CD4-positive, alpha-beta T cell treated with Interleukin-10 for 1 hour (primary cell): ENCODE results near the gene OLA1.

ENCODE experiments used
- DNase-seq: peaks from one replicate; pipeline ENCODE4 v3.0.0-alpha.2; 2020

Gene OLA1

GRCh38 chr2:174223388-174223787, 24.9 kb downstream of the OLA1 start:
- DNase-seq, result no peak

- no peak for DNase-seq
Measured at GRCh38 chr2:174222154-174222553, 26.2 kb downstream of the OLA1 start.

- no peak for DNase-seq
Measured at GRCh38 chr2:174219321-174219720, 29.0 kb downstream of the OLA1 start.

GRCh38 chr2:174218773-174219172, 29.6 kb downstream of the OLA1 start:
- no peak for DNase-seq

GRCh38 chr2:174217869-174218268, 30.5 kb downstream of the OLA1 start:
- no peak for DNase-seq

- no peak for DNase-seq
Measured at GRCh38 chr2:174211954-174212353, 36.4 kb downstream of the OLA1 start.

- DNase-seq, result no peak
Measured at GRCh38 chr2:174210862-174211261, 37.5 kb downstream of the OLA1 start.

GRCh38 chr2:174209325-174209724, 39.0 kb downstream of the OLA1 start:
- DNase-seq, result no peak

- no peak for DNase-seq
Measured at GRCh38 chr2:174208026-174208425, 40.3 kb downstream of the OLA1 start.

GRCh38 chr2:174205562-174205961, 42.8 kb downstream of the OLA1 start:
- no peak for DNase-seq

GRCh38 chr2:174202188-174202587, 46.1 kb downstream of the OLA1 start:
- DNase-seq, result no peak

- no peak for DNase-seq
Measured at GRCh38 chr2:174198846-174199564, 49.3 kb downstream of the OLA1 start.

GRCh38 chr2:174195253-174195652, 53.1 kb downstream of the OLA1 start:
- no peak for DNase-seq

- no peak for DNase-seq
Measured at GRCh38 chr2:174193737-174194136, 54.6 kb downstream of the OLA1 start.

GRCh38 chr2:174192664-174193063, 55.7 kb downstream of the OLA1 start:
- no peak for DNase-seq

- no peak for DNase-seq
Measured at GRCh38 chr2:174191342-174192074, 56.8 kb downstream of the OLA1 start.

GRCh38 chr2:174184915-174185314, 63.4 kb downstream of the OLA1 start:
- no peak for DNase-seq

GRCh38 chr2:174184504-174184903, 63.8 kb downstream of the OLA1 start:
- DNase-seq, result no peak

- no peak for DNase-seq
Measured at GRCh38 chr2:174183076-174183475, 65.3 kb downstream of the OLA1 start.

- DNase-seq, result no peak
Measured at GRCh38 chr2:174181368-174181767, 67.0 kb downstream of the OLA1 start.

GRCh38 chr2:174180726-174181236, 67.6 kb downstream of the OLA1 start:
- no peak for DNase-seq

- DNase-seq, result no peak
Measured at GRCh38 chr2:174180165-174180724, 68.1 kb downstream of the OLA1 start.

GRCh38 chr2:174177316-174177890, 70.9 kb downstream of the OLA1 start:
- no peak for DNase-seq

GRCh38 chr2:174176898-174177297, 71.4 kb downstream of the OLA1 start:
- DNase-seq, result no peak
